Hepatocyte (in vitro differentiated cells): ENCODE data around the gene UNC5CL.

Experiments
- CTCF ChIP-seq: fragments of 200-600 bp; sonication (generic); IDR thresholded peaks from 2 replicates; pipeline ENCODE4 v1.5.1; 2016; ENCODE audit warnings: antibody characterized with exemption, mild to moderate bottlenecking; ENCODE audit not compliant: poor library complexity
- EZH2 ChIP-seq: fragments of 200-600 bp; sonication (generic); IDR thresholded peaks from 2 replicates; pipeline ENCODE4 v1.6.1; 2016; ENCODE audit warnings: antibody characterized with exemption, mild to moderate bottlenecking, borderline replicate concordance
- EZH2phosphoT487 ChIP-seq: fragments of 200-600 bp; sonication (generic); IDR thresholded peaks from one replicate; pipeline ENCODE4 v1.6.1; 2018; ENCODE audit warnings: antibody characterized with exemption, mild to moderate bottlenecking, low read depth, moderate library complexity; ENCODE audit not compliant: unreplicated experiment, severe bottlenecking

- no peak for TF ChIP-seq CTCF
- TF ChIP-seq EZH2phosphoT487 = no peak
- no peak for TF ChIP-seq EZH2
Observed at GRCh38 chr6:41085182-41085581, 46.2 kb upstream of the UNC5CL start.
